PFSK-1 (cell line): ENCODE measurements around the gene SPACA5.

ENCODE experiments used
- FOXP2 ChIP-seq: optimal IDR thresholded peaks from 2 replicates; pipeline ENCODE3; 2011; ENCODE audit warnings: borderline replicate concordance, control low read depth, inconsistent platforms; ENCODE audit not compliant: insufficient read depth; ENCODE audit errors: extremely low read length, extremely low read depth
- POLR2AphosphoS5 ChIP-seq: IDR thresholded peaks from 2 replicates; pipeline ENCODE4 v1.6.1; 2012; ENCODE audit warnings: low read depth, mild to moderate bottlenecking, control low read depth, low read length, moderate library complexity
- REST ChIP-seq, 2 experiments: IDR thresholded peaks; 2 replicates each; pipeline versions ENCODE4 v1.6.1 to v1.8.0; 2011 to 2012; ENCODE audit warnings: low read depth in 2 of 2, low read length in 2 of 2, control low read depth in 1 of 2, inconsistent platforms in 1 of 2, mild to moderate bottlenecking in 1 of 2, moderate library complexity in 1 of 2; ENCODE audit not compliant: insufficient read depth in 1 of 2
- SIN3A ChIP-seq: IDR thresholded peaks from 2 replicates; pipeline ENCODE4 v1.6.1; 2012; ENCODE audit warnings: mild to moderate bottlenecking, low read length, moderate library complexity, borderline replicate concordance; ENCODE audit not compliant: insufficient read depth
- TAF1 ChIP-seq: IDR thresholded peaks from 2 replicates; pipeline ENCODE4 v1.6.1; 2012; ENCODE audit warnings: low read length, control low read depth, borderline replicate concordance; ENCODE audit not compliant: insufficient read depth

Gene SPACA5

GRCh38 chrX:48021026-48021900 lies 14.5 kb downstream of the SPACA5 start:
- TF ChIP-seq POLR2AphosphoS5 (no peak), TAF1 (no peak), REST (IDR thresholded peaks at IDR 0.05; ENCODE audit: insufficient read depth in 1 of 2, low read depth in 2 of 2, low read length in 2 of 2) (no peak), FOXP2 (no peak), SIN3A (no peak)

- TF ChIP-seq TAF1 (no peak), SIN3A (no peak), REST (IDR thresholded peaks at IDR 0.05; ENCODE audit: insufficient read depth in 1 of 2, low read depth in 2 of 2, low read length in 2 of 2) (no peak), POLR2AphosphoS5 (no peak), FOXP2 (no peak)
These were observed 15.3 kb downstream of the SPACA5 start for GRCh38 chrX:48022100-48022499.

- TF ChIP-seq REST (IDR thresholded peaks at IDR 0.05; ENCODE audit: insufficient read depth in 1 of 2, low read depth in 2 of 2, low read length in 2 of 2), result no peak
These were observed 15.9 kb downstream of the SPACA5 start for GRCh38 chrX:48022738-48023137.

GRCh38 chrX:48025561-48025960 lies 18.8 kb downstream of the SPACA5 start:
- TF ChIP-seq TAF1, result no peak
- TF ChIP-seq POLR2AphosphoS5, result no peak
- no peak for TF ChIP-seq SIN3A
- no peak for TF ChIP-seq REST (IDR thresholded peaks at IDR 0.05; ENCODE audit: insufficient read depth in 1 of 2, low read depth in 2 of 2, low read length in 2 of 2)
- TF ChIP-seq FOXP2, result no peak

GRCh38 chrX:48028091-48028490 lies 21.3 kb downstream of the SPACA5 start:
- no peak for TF ChIP-seq REST (IDR thresholded peaks at IDR 0.05; ENCODE audit: insufficient read depth in 1 of 2, low read depth in 2 of 2, low read length in 2 of 2)
- TF ChIP-seq SIN3A, result no peak
- TF ChIP-seq TAF1, result no peak
- no peak for TF ChIP-seq FOXP2
- no peak for TF ChIP-seq POLR2AphosphoS5
